CD4-positive, alpha-beta T cell treated with Interleukin-6 for 4 hours (primary cell): ENCODE measurements around the gene NFATC3.
A peak's percentile ranks its signal among the peaks of the same experiment; 100 is the strongest.

Experiments used
- DNase-seq: peaks from one replicate; pipeline ENCODE4 v3.0.0-alpha.2; 2020; ENCODE audit warnings: mixed read lengths

NFATC3 gene

DNA sequence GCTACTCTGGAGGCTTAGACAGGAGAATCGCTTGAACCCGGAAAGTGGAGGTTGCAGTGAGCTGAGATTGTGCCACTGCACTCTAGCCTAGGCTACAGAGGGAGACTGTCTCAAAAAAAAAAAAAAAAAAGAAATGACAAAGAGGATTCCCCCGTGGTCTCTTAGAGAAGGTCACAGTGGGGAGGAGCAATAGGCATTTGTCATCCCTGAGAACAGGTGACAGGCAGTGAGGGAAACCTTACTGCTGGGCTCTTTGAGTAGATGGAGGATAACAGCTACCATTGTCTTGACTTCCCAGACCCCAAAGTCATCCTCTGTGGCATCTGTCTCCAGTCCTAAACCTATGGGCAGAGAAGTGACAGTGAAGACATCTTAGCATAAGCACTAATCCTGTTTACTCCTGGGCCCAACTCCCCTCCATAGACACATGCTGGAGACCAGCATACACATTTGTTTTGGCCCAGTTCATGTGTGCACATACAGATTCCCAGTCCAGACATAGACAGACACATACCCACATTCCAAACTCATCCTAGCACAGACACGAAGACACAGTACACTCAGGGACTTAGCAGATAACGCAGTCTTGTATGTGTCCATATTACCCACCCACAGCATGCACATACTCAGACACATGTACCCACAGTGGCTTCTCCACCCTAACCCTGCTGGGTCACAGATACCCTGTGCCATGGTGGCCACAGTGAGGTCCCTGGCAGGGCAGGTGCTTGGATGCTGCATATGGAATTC, 148.1 kb downstream of the NFATC3 start:
- DNase-seq, result no peak

DNA sequence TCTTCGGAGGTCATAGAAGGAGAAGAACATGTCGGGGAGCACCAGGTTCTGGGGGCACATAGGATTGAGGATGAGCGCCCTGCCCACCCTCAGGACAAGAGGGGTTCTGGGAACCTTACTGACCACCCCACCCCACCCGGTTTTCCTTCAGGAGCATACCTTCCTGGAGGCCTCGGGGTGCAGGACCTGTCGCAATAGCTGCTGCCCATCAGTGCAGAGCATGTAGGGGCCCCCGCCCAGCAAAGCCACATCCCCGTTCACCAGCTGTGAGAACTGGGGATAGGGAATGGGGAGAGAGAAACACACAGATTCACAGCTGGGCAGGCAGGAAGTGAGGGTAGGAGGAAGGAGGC, 148.6 kb downstream of the NFATC3 start:
- no peak for DNase-seq

DNA sequence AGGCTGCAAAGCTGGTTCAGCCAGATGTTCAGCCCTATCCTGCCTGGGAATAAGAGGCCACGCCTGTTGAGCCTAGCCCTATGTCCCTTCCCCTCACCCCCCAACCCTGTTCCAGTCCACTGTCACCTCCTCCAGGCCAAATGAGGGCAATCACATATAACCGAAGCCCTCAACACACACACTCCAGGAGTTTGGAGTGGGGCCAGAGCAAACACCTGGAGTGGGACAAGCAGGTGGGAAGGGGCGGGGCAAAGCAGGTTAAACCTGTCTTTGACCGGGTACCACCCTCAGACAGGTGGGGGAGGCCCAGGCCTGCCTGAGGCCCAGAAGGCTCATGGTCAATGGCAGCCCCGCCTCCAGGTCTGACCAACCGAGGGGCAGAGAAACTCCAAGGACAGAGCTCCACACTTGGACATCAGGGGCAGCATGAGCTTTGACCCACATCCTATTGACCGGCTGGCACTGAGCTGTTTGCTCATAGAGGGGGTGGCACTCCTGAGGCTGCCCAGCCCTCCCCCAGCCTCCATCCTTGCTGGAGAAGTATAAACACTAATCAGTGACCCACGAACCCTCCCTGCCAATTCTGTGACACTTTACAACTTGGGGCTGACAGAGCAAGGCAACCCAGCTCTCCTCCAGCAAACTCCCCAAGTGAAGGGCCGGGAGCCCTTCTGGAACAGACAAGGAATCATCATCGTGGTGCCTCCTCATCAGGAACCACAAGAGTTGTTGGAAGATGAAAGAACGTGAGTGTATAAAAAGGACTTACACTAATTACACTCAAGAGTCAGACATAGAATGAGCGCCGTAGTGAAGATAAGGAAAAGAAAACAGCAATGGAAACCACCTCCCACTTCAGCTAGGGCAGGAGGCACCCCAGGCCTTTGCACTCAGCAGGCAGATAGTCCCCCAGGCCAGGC, 149.3 kb downstream of the NFATC3 start:
- no peak for DNase-seq

DNA sequence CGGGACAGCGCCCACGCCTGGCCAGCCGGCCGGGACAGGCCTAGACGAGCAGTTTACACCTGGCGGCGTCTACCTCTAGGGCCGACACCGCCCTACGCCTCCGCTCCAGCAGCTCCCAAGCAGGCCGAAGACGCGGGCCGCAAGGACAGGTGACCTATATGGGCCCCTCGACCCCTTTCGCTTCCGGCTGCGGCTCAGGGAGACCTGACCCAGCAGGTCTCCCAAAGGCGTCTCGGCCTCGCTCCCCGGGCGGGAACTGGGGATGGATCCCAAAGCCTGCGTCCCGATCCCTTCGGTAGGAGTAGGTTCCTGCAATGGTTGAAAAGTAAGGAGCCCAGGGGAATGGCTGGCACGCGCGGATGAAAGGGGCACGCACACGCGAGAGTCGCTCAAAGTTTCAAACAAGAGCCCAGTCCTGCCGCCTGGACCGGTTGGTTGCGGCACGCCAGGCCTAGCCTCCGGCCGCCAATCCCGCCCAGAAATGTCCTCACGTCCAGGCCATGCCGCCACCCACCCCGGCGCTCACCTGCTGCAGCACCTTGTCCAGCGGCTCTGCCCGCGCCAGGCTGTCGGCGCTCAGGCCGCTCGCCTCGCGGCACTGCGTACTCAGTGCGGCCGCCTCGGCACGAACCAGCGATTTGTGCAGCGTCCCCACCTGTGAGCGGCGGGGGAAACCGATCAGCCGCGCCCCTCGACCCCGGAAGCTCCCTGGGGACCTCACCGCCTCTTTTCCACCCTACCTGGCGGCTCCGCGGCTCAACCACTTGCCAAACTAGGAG, 150.1 kb downstream of the NFATC3 start:
- DNase-seq, result no peak

DNA sequence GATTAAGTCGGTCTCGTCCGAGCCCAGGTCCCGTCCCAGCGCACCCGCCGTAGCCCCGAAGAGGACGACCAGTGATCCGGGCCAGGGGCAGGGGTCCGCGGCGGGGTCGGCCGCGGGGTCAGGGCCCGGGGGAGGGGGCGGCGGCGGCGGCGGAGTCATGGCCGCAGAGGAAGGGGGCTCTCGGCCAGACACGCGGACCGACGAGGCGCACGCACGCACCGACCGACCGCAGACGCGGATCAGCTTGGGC, 150.6 kb downstream of the NFATC3 start, which contains the start of gene ESRP2:
Gene ESRP2, minus strand, starts transcription at position 241 of the 250 bp plus-strand sequence. Its CDS starts 82 bp downstream, at position 159.
- DNase-seq, result no peak

DNA sequence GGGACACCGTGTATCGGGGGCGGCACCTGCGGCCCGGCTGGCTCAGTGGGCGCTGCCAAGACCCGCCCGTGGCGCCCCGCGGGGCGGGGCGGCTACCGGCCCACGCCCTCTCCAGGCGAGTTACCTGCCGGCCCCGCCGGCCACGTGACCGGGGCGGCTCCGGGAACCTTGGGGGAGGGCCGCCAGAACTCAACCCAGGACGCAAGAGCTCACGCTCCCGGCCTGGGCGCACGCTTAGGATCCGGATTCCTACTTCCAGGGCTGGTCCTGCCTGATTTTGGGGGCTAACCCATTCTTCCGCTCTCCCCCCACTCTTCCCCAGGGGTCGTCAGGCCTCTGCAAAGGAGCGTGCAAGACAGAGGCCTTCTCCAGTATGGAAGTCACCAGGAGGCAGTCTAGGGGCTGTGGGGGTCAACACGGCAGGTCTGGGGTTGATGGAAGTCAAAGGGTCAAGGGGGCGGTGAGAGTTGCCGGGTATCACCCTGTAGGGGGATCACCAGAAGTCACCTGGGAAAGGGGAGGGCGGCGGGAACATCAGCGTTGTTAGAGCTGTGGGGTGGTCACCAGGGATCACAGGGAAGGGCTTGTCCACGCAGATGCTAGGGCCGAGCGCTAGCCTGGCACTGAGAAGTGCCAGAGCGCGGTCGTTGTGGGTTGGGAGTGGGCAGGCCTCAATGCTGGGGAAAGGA, 151.1 kb downstream of the NFATC3 start:
- peak; percentile 57 for DNase-seq

DNA sequence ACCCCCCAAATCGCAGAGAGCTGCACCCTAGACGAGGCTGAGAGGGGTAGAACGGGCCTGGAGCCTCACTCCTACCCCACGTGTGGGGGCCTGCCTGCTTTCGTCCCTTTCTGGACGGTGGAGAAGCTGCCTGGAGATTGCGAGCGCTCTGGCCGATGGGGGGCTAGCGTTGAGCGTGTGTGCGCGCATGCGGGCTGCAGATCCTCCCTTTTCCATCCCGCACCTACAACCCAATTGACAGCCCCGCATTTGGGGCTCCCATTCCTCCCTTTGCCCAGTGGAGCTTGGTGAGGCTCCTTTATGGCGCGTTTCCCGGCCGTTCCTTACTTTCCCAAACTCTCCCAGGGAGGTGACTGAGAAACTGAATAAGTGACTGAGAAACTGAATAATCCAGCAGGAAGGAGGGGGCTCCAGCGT, 151.7 kb downstream of the NFATC3 start:
- DNase-seq, result no peak

DNA sequence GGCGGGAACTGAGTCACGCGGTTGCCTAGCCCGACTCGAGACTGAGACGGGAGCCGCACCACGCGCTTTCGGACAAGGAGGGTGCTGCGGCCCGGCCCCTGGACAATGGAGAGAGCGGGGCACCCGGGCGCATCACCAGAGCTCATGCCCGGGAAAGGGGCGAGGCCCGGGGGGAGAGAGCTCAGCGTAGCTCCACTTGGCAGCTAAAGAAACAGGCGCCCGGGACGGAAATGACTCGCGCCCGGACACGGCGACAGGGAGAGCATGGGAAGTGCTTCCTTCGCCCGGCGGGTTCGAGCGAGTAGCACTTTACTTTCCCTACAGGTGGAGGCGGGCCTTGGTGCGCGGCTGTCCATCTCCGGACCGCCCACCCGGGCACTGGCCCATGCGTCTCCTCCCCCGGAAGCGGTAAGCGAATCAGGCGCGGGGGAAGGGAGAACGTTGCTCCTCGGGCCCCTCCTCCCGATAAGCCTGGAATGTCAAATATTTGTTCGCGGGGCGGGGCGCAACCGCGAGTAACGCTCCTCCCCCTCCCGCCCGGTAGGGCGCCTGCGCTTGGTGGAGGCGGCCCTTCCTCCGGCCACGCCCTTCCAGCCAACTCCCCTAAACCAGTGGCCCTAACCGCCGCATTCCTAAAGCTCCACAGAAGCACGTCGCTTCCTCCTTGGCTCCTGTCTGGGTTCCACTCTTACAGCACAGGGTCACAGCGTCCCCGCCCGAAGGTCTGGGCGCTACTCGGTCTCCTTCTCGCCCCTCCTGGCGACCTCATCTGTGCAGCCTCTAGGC, 152.3 kb downstream of the NFATC3 start:
- peak; percentile 95 for DNase-seq

DNA sequence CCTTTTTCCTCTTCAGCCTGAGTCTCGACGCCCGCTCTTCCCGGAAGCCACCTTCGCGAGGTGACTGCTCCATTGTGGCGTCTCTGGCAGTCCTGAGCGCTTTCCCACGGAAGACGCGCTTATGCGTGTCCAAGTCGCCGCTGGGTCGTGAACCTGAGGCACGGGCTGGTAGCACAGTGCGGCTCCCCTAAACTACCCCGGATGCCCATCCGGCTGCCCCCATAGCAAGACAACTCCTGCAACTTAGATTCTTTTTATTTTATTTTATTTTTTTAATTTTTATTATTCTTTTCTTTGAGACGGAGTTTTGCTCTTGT, 152.8 kb downstream of the NFATC3 start:
- DNase-seq, result no peak

DNA sequence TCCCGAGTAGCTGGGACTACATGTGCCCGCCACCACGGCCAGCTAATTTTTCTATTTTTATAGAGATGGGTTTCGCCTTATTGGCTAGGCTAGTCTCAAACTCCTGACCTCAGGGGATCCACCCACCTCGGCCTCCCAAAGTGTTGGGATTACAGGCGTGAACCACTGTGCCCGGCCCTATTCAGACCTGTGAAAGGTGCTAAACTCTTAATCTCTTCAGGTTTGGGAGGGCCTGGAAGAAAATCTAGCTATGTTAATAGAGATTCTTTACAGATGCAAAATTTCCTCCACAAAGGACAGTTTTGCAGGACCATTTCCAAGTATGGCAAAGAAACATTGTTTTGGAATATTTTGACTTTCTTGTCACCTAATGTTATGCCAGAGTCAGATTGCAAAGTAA, 156.9 kb downstream of the NFATC3 start:
- DNase-seq, result no peak

DNA sequence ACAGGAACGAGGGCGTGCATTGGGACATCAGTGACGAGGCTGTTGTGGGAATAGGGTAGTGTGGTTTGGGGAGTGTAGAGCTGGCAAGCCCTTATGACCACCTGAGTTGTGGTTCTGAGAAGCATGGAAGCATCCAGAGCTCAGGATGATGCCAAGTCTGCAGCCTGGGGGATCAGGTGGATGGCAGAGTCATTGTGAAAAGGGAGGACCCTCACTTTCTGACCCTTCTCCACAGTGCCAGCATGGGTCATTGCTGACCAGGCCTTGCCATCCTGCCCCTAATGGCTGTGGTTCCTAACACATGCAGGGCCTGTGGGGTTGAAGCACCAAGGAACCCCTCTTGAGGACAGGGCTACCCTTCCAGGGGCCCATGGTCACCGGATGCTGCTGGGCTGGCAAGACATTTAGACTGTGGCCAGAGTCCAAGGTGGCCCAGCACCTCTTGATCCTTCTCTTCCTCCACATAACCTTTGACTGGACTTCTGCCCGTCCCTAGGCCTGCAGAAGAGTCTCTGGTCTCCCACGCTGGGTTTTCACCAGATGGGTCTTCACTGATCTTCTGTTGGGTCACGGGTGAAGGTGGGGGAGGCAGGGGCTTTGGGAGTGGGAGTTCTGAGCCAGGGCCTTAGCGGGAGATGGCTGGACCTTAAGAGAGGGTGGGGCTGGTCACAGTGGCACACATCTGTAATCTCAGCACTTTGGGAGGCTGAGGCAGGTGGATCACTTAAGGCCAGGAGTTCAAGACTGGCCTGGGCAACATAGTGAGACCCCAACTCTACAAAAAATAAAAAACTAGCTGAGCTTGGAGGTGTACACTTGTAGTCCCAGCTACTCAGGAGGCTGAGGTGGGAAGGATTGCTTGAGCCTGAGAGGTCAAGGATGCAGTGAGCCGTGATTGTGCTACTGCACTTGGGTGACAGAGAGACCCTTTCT, 158.0 kb downstream of the NFATC3 start:
- DNase-seq, result no peak

DNA sequence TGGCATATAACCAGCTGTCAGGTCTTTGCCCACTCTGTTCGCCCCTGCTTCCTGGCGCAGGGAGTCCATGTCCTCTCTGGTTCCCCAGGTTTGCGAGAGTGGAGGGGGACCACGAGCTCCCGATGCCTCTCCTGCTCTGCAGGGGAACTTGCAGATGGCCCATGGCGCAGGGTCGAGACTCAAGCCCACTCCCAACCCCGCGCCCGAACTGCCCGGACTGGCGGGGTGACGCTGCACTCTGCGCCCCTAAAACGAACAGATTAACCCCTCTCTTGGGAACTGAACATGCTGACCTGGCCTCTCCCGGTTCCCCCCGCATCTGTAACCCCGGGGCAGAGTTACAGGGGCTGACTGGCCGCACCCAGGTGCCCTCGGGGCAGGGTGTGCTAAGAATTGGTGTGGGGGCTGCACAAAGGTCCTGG, 159.3 kb downstream of the NFATC3 start:
- DNase-seq, result no peak

DNA sequence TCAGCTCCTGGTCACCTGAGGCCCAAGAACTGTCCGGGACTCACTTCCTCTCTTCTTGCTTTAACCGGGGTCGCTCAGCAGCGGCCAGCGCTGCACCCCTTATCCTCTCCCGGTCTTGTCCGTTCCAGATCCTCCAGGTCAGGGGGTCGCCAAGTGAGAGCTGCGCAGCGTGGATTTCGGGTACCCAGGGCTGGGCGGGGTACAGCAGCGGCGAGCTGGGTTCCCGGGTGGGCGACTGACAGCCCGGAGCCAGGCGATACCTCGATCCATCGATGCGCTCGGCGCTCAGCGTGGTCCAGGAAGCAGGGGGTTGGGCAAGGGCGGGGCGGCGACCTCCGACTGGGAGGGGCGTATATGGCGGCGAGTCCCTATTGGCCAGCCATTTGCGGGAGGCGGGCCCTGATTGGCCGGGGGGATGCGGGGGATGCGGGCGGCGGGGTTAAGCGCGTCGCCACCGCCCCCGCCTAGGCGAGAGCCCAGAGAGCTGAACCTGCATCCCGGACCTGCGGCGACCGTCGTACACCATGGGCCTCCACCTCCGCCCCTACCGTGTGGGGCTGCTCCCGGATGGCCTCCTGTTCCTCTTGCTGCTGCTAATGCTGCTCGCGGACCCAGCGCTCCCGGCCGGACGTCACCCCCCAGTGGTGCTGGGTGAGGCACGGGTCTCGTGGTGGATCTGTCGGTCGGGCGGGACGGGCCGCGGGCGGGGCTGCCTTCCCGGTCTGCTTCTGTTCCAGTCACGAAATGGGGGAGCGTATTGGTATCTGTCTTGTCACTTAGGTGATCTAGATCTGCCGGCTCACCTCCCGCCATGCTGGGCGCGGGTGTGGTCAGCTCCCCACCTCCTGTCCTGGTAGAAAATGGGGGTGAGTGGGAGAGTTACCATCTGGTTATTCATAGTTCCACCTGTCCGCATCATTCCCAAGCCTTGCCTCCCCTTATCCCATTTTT, 160.0 kb downstream of the NFATC3 start, which contains the start of gene PLA2G15:
Gene PLA2G15, plus strand, starts transcription at position 471 of the 951 bp plus-strand sequence. Its CDS starts 54 bp downstream, at position 525.
- DNase-seq, result peak; percentile 96

DNA sequence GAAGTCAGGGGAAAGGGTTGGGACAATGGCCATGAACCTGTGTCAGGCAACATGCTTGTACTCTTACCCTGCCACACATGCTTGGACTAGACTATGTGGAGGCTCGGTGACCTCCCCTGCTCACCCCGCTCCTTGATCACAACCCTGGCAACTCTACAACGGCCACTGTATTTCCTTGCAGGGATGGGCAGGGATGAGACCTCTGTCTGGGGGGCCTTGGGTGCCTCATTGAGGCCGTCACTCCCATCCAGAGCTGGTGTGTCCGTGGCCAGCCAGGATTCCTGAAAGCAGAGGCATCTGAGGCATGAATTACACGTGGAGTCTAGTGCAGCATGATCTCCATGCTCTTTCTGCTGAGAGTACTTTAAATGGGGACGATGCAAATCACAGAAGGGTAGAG, 161.0 kb downstream of the NFATC3 start:
- DNase-seq, result no peak

DNA sequence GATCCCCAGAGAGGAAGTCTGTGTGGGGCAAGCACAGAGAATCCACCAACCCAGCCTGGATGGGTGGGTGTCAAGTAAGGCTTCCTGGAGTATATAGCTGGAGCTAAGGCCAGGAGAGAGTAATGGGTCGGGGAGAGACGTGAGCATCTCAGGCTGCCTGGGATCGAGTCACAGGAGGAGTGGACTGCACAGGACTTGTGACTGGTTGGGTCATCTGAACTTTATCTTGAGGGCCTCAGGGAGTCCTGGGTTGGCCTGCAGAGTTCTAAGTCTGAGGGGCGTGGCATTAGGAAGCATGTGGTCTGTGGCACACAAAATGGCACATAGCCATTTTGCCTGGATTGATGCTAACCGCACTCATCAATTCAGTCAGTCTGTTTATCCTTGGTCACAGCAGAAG, 161.5 kb downstream of the NFATC3 start:
- DNase-seq, result no peak

DNA sequence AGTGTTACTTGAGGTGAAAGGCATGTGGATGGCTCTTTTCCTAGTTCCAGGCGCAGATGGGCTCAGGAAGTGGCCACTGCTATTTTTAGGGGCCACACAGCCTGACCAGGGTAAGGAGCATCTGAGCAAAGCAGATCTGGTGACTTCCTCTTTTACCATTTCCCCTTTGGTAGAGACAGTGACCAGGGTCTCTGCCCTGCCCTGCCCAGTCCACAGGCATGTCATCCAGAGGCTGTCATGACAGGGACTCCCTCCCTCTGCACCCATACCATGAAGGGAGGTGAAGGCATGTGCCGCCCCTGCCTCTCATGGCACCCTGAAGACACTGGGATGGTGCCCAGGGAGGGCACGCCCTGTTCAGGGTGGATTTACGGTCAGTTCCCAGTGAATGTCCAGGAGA, 162.2 kb downstream of the NFATC3 start:
- no peak for DNase-seq

DNA sequence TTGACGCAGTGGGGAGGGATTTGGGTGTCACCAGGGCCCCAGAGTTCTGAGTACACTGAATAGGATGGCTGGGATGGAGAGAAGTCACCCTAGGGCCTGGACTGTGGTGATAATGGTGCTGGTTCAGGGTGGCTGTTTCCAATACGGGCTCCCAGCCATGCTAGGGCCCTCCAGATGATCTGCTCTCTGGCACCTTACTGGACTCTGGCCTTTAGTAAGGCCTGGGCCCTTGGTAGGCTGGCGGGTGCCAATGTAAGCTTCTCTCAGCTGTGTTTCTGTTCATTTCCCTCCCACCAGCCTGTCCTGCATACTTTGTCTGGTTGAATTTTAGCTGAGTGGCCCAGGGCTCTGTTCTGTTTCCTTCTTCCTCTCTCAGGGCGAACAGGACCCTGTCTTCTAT, 162.8 kb downstream of the NFATC3 start:
- DNase-seq, result no peak

DNA sequence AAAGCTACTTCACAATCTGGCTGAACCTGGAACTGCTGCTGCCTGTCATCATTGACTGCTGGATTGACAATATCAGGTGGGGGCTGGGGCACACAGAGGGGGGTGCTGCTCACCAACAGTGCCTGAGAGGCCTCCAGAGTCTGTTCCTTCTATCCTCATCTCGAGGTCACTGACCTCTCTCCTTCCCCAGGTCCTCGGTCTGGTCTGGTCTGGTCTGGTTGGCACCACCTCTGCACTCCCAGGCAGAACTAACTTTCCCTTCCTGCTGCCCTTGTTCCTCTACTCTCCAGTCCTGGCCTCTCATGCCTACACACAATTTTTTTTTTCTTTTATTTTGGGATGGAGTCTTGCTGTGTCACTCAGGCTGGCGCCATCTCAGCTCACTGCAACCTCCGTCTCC, 164.2 kb downstream of the NFATC3 start:
- DNase-seq, result no peak

DNA sequence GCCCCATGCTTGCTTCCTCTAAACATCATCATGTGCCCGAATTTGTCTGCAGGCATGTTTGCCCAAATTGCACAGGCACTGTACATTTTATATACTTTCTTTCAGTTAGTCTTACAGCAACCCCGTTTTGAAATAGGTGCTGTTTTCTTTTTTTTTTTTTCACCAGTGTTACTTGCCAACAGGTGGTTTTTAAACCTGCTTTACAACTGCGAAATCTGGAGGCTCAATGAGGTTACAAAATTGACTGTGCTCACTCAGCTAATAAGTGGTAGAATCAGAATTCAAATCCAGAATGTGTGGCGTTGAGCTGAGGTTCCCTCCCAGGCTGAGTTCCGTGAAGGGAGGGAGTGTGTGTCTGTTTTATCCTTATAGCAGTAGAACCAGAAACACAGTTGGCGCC, 165.8 kb downstream of the NFATC3 start:
- DNase-seq, result no peak

DNA sequence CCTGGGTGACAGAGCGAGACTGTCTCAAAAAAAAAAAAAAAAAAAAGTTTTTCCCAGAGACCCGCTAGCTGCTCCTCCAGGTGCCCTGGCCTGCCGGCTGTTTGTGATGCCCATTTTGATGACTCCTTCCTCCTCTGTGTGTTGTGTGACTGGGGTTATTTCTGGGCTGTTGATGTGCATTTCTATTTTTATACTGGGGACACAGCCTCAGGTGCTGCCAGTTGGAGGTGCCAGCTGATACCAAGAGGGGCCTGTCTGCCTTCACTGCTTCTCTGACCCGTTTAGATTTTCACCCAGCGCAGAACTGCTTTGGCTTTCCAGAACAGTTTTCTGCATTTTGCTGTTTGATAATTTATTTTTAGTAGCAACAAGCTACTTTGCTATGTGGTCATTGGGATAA, 166.7 kb downstream of the NFATC3 start:
- DNase-seq, result no peak
